Nucleus accumbens (tissue), 56 donors: ENCODE results near the gene BMP10.

Experiments used
- DNase-seq, 56 donors: peaks; one replicate each; lab custom pipeline; 2025; lab: John Stamatoyannopoulos, UW

BMP10 gene

GRCh38 chr2:68827666-68828065 lies 43.5 kb downstream of the BMP10 start:
- DNase-seq = no peak

- no peak for DNase-seq
Measured at GRCh38 chr2:68825866-68826265, 45.3 kb downstream of the BMP10 start.

GRCh38 chr2:68824831-68825230 lies 46.4 kb downstream of the BMP10 start:
- DNase-seq = no peak

GRCh38 chr2:68822207-68822872 lies 48.9 kb downstream of the BMP10 start:
- DNase-seq = no peak

- no peak for DNase-seq
Measured at GRCh38 chr2:68819556-68819955, 51.6 kb downstream of the BMP10 start.

GRCh38 chr2:68817306-68817705 lies 53.9 kb downstream of the BMP10 start:
- no peak for DNase-seq
